Measurements from ENCODE around the gene C2orf74. TPM values are rescaled to one million over a fixed set of nuclear protein-coding genes. Genes with fewer than 3 reads are reported as not detected.

The C2orf74 gene
- total RNA-seq, 1 experiment from 2014 or later = not detected

- no peak for DNase-seq (ENCODE audit: low spot score)
Measured at GRCh38 chr2:61214171-61214570, 52.2 kb downstream of the C2orf74 start.

Other genes starting within 250 kb of the C2orf74 start
- gene PEX13, start 144.5 kb upstream of the C2orf74 start, total RNA-seq (2014; rRNA removed; shearing (Covaris generic)) = 19.8 and 22.5 TPM in 2 replicates
- 1.3 and 2.2 TPM in 2 replicates for gene PUS10, start 143.9 kb upstream of the C2orf74 start, total RNA-seq (2014; rRNA removed; shearing (Covaris generic))
- 3.3 and 8.9 TPM in 2 replicates for gene SANBR, start 96.3 kb upstream of the C2orf74 start, total RNA-seq (2014; rRNA removed; shearing (Covaris generic))

All from HT-29 (cell line).